Myometrial cell (primary cell): ENCODE measurements around the gene ABHD2. TPM values are rescaled to one million over a fixed set of nuclear protein-coding genes. Genes with fewer than 3 reads are reported as not detected.

ENCODE experiments used
- total RNA-seq: library from RNA; depleted of rRNA; stranded (reverse); fragments of >200 nt; gene quantifications from 2 replicates; pipeline ENCODE4 v1.2.3, GENCODE V29; 2015

ABHD2 gene
- 29.1 and 32.9 TPM in 2 replicates for total RNA-seq

GRCh38 chr15:89087830-89088604 lies at the start of gene ABHD2:
ABHD2 (plus strand) TSS chr15:89088456; CDS start chr15:89116328, 27,872 bp downstream.

DNA sequence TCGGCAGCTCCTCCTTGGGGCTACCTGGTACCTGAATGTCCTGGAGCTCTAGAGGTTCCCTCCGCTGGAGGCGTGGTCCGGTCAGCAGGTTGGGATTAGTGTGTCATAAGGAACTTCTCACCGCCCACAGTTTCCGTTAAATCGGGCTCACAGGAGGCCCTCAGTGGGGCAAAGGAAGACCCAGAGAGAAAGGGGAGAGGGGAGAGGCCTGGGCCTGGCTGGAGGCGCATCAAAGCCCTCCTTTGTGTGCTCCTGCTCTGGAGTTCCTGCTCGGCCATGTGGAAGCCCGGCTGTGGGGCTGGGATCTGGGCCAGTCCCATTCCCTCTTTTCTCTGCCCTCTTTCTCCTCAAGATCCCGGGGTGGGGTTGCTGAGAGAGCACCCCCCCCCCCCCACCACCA lies 133.3 kb downstream of the ABHD2 start, which contains the start of gene RLBP1:
TSS of gene RLBP1 (minus strand) at position 37 of the 400 bp plus-strand sequence. CDS start 2,604 bp downstream, outside the sequence.

GRCh38 chr15:89243691-89244573 lies 155.7 kb downstream of the ABHD2 start, which contains the start of gene FANCI:
FANCI (plus strand) TSS chr15:89243979; CDS start chr15:89247648, 3,669 bp downstream.

Other genes starting within 250 kb of the ABHD2 start
- 3.5 and 7.2 TPM in 2 replicates for gene HAPLN3, start 192.9 kb upstream of the ABHD2 start, total RNA-seq
- gene MFGE8, start 175.1 kb upstream of the ABHD2 start, total RNA-seq: 158 and 162 TPM in 2 replicates
- gene RLBP1, start 133.1 kb downstream of the ABHD2 start, total RNA-seq: not detected in 2 replicates
- gene FANCI, start 155.5 kb downstream of the ABHD2 start, total RNA-seq: 19.9 and 39.7 TPM in 2 replicates
- 83.1 and 111 TPM in 2 replicates for gene POLG, start 246.4 kb downstream of the ABHD2 start, total RNA-seq